Activated CD8-positive, alpha-beta T cell treated with anti-CD3 and anti-CD28 coated beads for 36 hours (primary cell): ENCODE measurements around the gene KCNQ5. TPM values are rescaled to one million over a fixed set of nuclear protein-coding genes. Genes with fewer than 3 reads are reported as not detected.
"Not testable (repeated sequence)": the region's sequence is repeated elsewhere in the genome, so short reads cannot be mapped to it uniquely, and the experiment has no call there.

ENCODE experiments used
- ATAC-seq: fragments of 200-7000 bp; cut with Tn5 transposase; one replicate; pipeline ENCODE4 v1.10.0; 2021; ENCODE audit warnings: mild to moderate bottlenecking, moderate library complexity
- CTCF ChIA-PET: fragments of 350-600 bp; sonication (Branson Sonifier 250); formaldehyde crosslinking; loops from one replicate; lab custom pipeline; 2021; ENCODE audit warnings: antibody characterized with exemption; lab: Charles Lee
- POLR2A ChIA-PET: fragments of 350-600 bp; sonication (Branson Sonifier 250); formaldehyde crosslinking; loops from one replicate; lab custom pipeline; 2021; ENCODE audit warnings: antibody characterized with exemption; lab: Charles Lee
- DNase-seq: peaks from one replicate; pipeline ENCODE4 v3.0.0-alpha.2; 2020
- H3K27ac Mint-ChIP-seq: one replicate; pipeline ENCODE4 v1.8.0; 2021; ENCODE audit warnings: mild to moderate bottlenecking, mixed read lengths
- H3K27me3 Mint-ChIP-seq: one replicate; pipeline ENCODE4 v1.8.0; 2021; ENCODE audit warnings: mixed read lengths
- H3K36me3 Mint-ChIP-seq: one replicate; pipeline ENCODE4 v1.8.0; 2021; ENCODE audit warnings: low read depth, mixed read lengths
- H3K4me1 Mint-ChIP-seq: one replicate; pipeline ENCODE4 v1.8.0; 2021; ENCODE audit warnings: low read depth, mixed read lengths
- H3K4me3 Mint-ChIP-seq: one replicate; pipeline ENCODE4 v1.8.0; 2021; ENCODE audit warnings: mild to moderate bottlenecking, moderate library complexity, mixed read lengths
- H3K9me3 Mint-ChIP-seq: one replicate; pipeline ENCODE4 v1.8.0; 2021; ENCODE audit warnings: mixed read lengths
- CTCF ChIP-seq: fragments of 200-600 bp; IDR thresholded peaks from one replicate; pipeline ENCODE4 v1.8.0; 2022; ENCODE audit warnings: antibody characterized with exemption, mild to moderate bottlenecking
- intact Hi-C: fragments of 100-400 bp; cut with micrococcal nuclease; formaldehyde crosslinking; loops from one replicate; pipeline ENCODE4 v1.10.0; 2022
- total RNA-seq, 2 experiments: library from RNA; stranded (reverse); gene quantifications; one replicate each; pipeline ENCODE4 v1.2.3, GENCODE V29; 2021

Gene KCNQ5
- total RNA-seq, 2 experiments from 2014 or later = 14.6 to 14.9 TPM

GRCh38 chr6:72886170-72886569, 264.3 kb downstream of the KCNQ5 start:
- TF ChIP-seq CTCF = no peak
- Mint-ChIP-seq H3K27me3 (no peaks in the 10 kb centered on the region), H3K36me3 (peaks cover 7% of the 10 kb centered on the region), H3K4me1 (no peaks in the 10 kb centered on the region), H3K4me3 (no peak overlapping the region), H3K9me3 (peaks cover 9% of the 10 kb centered on the region), H3K27ac (no peak overlapping the region)
- ChIA-PET CTCF (no interaction called here), POLR2A (no interaction called here)
- intact Hi-C loops = no loop called here
- DNase-seq (no peak), ATAC-seq (no peak)

- Mint-ChIP-seq H3K27me3 (no peaks in the 10 kb centered on the region), H3K9me3 (peaks cover 10% of the 10 kb centered on the region), H3K36me3 (peaks cover 2% of the 10 kb centered on the region), H3K27ac (no peak overlapping the region), H3K4me3 (no peak overlapping the region), H3K4me1 (no peaks in the 10 kb centered on the region)
- ChIA-PET CTCF (no interaction called here), POLR2A (no interaction called here)
- TF ChIP-seq CTCF = no peak
- DNase-seq (no peak), ATAC-seq (peak; percentile 4)
- intact Hi-C loops = no loop called here
Observed at GRCh38 chr6:72890233-72890632, 268.4 kb downstream of the KCNQ5 start.

- ChIA-PET CTCF (no interaction called here), POLR2A (no interaction called here)
- no peak for TF ChIP-seq CTCF
- ATAC-seq = no peak
- no peak overlapping the region for H3K27ac Mint-ChIP-seq
- H3K36me3 Mint-ChIP-seq = peaks cover 2% of the 10 kb centered on the region
- no peaks in the 10 kb centered on the region for H3K27me3 Mint-ChIP-seq
- peaks cover 8% of the 10 kb centered on the region for H3K9me3 Mint-ChIP-seq
- intact Hi-C loops = no loop called here
- no peaks in the 10 kb centered on the region for H3K4me1 Mint-ChIP-seq
- no peak for DNase-seq
- no peak overlapping the region for H3K4me3 Mint-ChIP-seq
Observed at GRCh38 chr6:72890671-72891070, 268.8 kb downstream of the KCNQ5 start.

- Mint-ChIP-seq H3K4me1 (no peaks in the 10 kb centered on the region), H3K4me3 (no peak overlapping the region), H3K27me3 (no peaks in the 10 kb centered on the region), H3K27ac (no peak overlapping the region), H3K9me3 (peaks cover 8% of the 10 kb centered on the region), H3K36me3 (peaks cover 3% of the 10 kb centered on the region)
- TF ChIP-seq CTCF = no peak
- intact Hi-C loops = no loop called here
- ChIA-PET POLR2A (no interaction called here), CTCF (no interaction called here)
- no peak for ATAC-seq
- no peak for DNase-seq
Observed at GRCh38 chr6:72892901-72893300, 271.0 kb downstream of the KCNQ5 start.

GRCh38 chr6:72894091-72894490, 272.2 kb downstream of the KCNQ5 start:
- DNase-seq (no peak), ATAC-seq (no peak)
- Mint-ChIP-seq H3K27ac (no peak overlapping the region), H3K9me3 (peaks cover 17% of the 10 kb centered on the region), H3K4me1 (no peaks in the 10 kb centered on the region), H3K36me3 (peaks cover 10% of the 10 kb centered on the region), H3K27me3 (no peaks in the 10 kb centered on the region), H3K4me3 (no peak overlapping the region)
- ChIA-PET CTCF (interaction anchor here (0.6 kb wide), 1 partner anchor 40 kb away, joined by 3 read pairs; no protein-coding TSS in a partner anchor), POLR2A (no interaction called here)
- no peak for TF ChIP-seq CTCF
- intact Hi-C loops = no loop called here

GRCh38 chr6:72898313-72898712, 276.4 kb downstream of the KCNQ5 start:
- Mint-ChIP-seq H3K9me3 (peaks cover 25% of the 10 kb centered on the region), H3K36me3 (peaks cover 16% of the 10 kb centered on the region)
- H3K27ac Mint-ChIP-seq, POLR2A ChIA-PET, H3K27me3 Mint-ChIP-seq, CTCF ChIA-PET, ATAC-seq, DNase-seq, intact Hi-C loops, H3K4me1 Mint-ChIP-seq, H3K4me3 Mint-ChIP-seq: not testable (repeated sequence)
